HCT116 (cell line): ENCODE data around the gene MPC1. TPM values are rescaled to one million over a fixed set of nuclear protein-coding genes. Genes with fewer than 3 reads are reported as not detected.
A peak's percentile ranks its signal among the peaks of the same experiment; 100 is the strongest.

Experiments
- ATAC-seq: fragments of 200-7000 bp; cut with Tn5 transposase; 2 replicates; pipeline ENCODE4 v1.9.1; 2020; ENCODE audit warnings: mild to moderate bottlenecking, moderate library complexity
- BruUV-seq: library from RNA; stranded (reverse); fragments of 400-500 nt; replicated peaks from 2 replicates; lab custom pipeline; 2021; lab: Mats Ljungman, UMichigan
- CTCF ChIA-PET: fragments of 300-600 bp; sonication (Branson Sonifier 250); formaldehyde crosslinking; loops from one replicate; lab custom pipeline; 2021; ENCODE audit warnings: antibody characterized with exemption; lab: Charles Lee
- POLR2A ChIA-PET: fragments of 300-600, 350-600 bp; sonication (Branson Sonifier 250); formaldehyde crosslinking; loops from one replicate; lab custom pipeline; 2021; ENCODE audit warnings: antibody characterized with exemption; lab: Charles Lee
- RAD21 ChIA-PET, 2 experiments: fragments of 300-600 bp; sonication (Branson Sonifier 250); formaldehyde crosslinking; loops; one replicate each; lab custom pipeline; 2023; ENCODE audit warnings: low total read pairs in 2 of 2; ENCODE audit not compliant: uncharacterized antibody in 2 of 2, unreplicated experiment in 2 of 2, low non-redundant PET in 1 of 2; lab: Charles Lee
- DNase-seq: peaks from one replicate; pipeline ENCODE4 v3.0.0-alpha.2; 2010; ENCODE audit warnings: low read depth, low spot score
- H2AFZ ChIP-seq: fragments of 200-600 bp; shearing (Covaris generic), sonication (generic); 2 replicates; pipeline ENCODE4 v1.6.1; 2017; ENCODE audit warnings: low read depth, mixed run types, mixed read lengths, antibody characterized with exemption, low read length; ENCODE audit not compliant: poor library complexity, severe bottlenecking
- H3K27ac ChIP-seq: 2 replicates; pipeline ENCODE4 v1.5.1; 2012; ENCODE audit warnings: low read depth, low read length
- H3K27me3 ChIP-seq: fragments of 200-600 bp; sonication (generic); 2 replicates; pipeline ENCODE4 v1.6.1; 2016; ENCODE audit warnings: mixed run types, low read length, mixed read lengths; ENCODE audit not compliant: insufficient read depth
- H3K36me3 ChIP-seq, 2 experiments: fragments of 200-500 bp in 1 of 2; fragments of 200-600 bp in 1 of 2; sonication (Bioruptor generic) in 1 of 2; sonication (generic) in 1 of 2; 2 replicates each; pipeline versions ENCODE4 v1.5.1 to v1.6.1; 2014 to 2016; ENCODE audit warnings: low read length in 2 of 2, inconsistent platforms in 1 of 2, mixed read lengths in 1 of 2, mixed run types in 1 of 2; ENCODE audit not compliant: insufficient read depth in 2 of 2, control insufficient read depth in 1 of 2
- H3K4me1 ChIP-seq, 2 experiments: fragments of 200-600 bp in 1 of 2; sonication (generic) in 1 of 2; 2 replicates each; pipeline versions ENCODE4 v1.5.1 to v1.6.1; 2012 to 2017; ENCODE audit warnings: low read length in 2 of 2, inconsistent platforms in 1 of 2, mild to moderate bottlenecking in 1 of 2, mixed read lengths in 1 of 2, mixed run types in 1 of 2, moderate library complexity in 1 of 2; ENCODE audit not compliant: insufficient read depth in 2 of 2, control insufficient read depth in 1 of 2
- H3K4me2 ChIP-seq: fragments of 200-600 bp; sonication (generic); 2 replicates; pipeline ENCODE4 v1.6.1; 2017; ENCODE audit warnings: mixed run types, low read length, mixed read lengths
- H3K4me3 ChIP-seq, 2 experiments: fragments of 200-600 bp in 1 of 2; sonication (generic) in 1 of 2; replicated peaks in 1 of 2; 2 replicates each; pipeline ENCODE4 v1.5.1; 2011 to 2016; ENCODE audit warnings: low read length in 2 of 2, control low read depth in 1 of 2, low read depth in 1 of 2, mild to moderate bottlenecking in 1 of 2, mixed read lengths in 1 of 2, mixed run types in 1 of 2
- H3K79me2 ChIP-seq: fragments of 200-600 bp; sonication (generic); 2 replicates; pipeline ENCODE4 v1.6.1; 2017; ENCODE audit warnings: mild to moderate bottlenecking, mixed run types, low read length, moderate library complexity, mixed read lengths; ENCODE audit not compliant: insufficient read depth
- H3K9ac ChIP-seq: fragments of 200-600 bp; sonication (generic); 2 replicates; pipeline ENCODE4 v1.6.1; 2016; ENCODE audit warnings: low read length, mixed read lengths
- H3K9me2 ChIP-seq: fragments of 200-600 bp; sonication (generic), shearing (Covaris generic); 2 replicates; pipeline ENCODE4 v1.6.1; 2017; ENCODE audit warnings: mixed run types, mild to moderate bottlenecking, moderate library complexity; ENCODE audit not compliant: insufficient read depth
- H3K9me3 ChIP-seq, 2 experiments: fragments of 200-500 bp in 1 of 2; fragments of 200-600 bp in 1 of 2; sonication (Bioruptor generic) in 1 of 2; sonication (generic) in 1 of 2; 2 replicates each; pipeline ENCODE4 v1.6.1; 2014 to 2017; ENCODE audit warnings: low read length in 2 of 2, mixed read lengths in 2 of 2, inconsistent platforms in 1 of 2, low read depth in 1 of 2, mild to moderate bottlenecking in 1 of 2, mixed run types in 1 of 2, moderate library complexity in 1 of 2; ENCODE audit not compliant: control insufficient read depth in 1 of 2, insufficient read depth in 1 of 2
- H4K20me1 ChIP-seq: fragments of 200-600 bp; sonication (generic), shearing (Covaris generic); 2 replicates; pipeline ENCODE4 v1.6.1; 2017; ENCODE audit warnings: mixed run types, mild to moderate bottlenecking, moderate library complexity; ENCODE audit not compliant: insufficient read depth
- CBX3 ChIP-seq: IDR thresholded peaks from 2 replicates; pipeline ENCODE4 v1.6.1; 2012; ENCODE audit warnings: low read depth
- EGR1 ChIP-seq: IDR thresholded peaks from 2 replicates; pipeline ENCODE4 v1.6.1; 2012; ENCODE audit warnings: low read depth
- EZH2 ChIP-seq: fragments of 200-600 bp; sonication (generic); IDR thresholded peaks from 2 replicates; pipeline ENCODE4 v1.6.1; 2017; ENCODE audit warnings: antibody characterized with exemption, mixed run types
- EZH2phosphoT487 ChIP-seq: fragments of 200-600 bp; IDR thresholded peaks from 2 replicates; pipeline ENCODE4 v1.6.1; 2018; ENCODE audit warnings: antibody characterized with exemption, borderline replicate concordance
- FOSL1 ChIP-seq: IDR thresholded peaks from 2 replicates; pipeline ENCODE4 v1.6.1; 2012; ENCODE audit warnings: low read depth
- JUND ChIP-seq: IDR thresholded peaks from 2 replicates; pipeline ENCODE4 v1.6.1; 2012
- POLR2A ChIP-seq: IDR thresholded peaks from 2 replicates; pipeline ENCODE4 v1.7.0; 2011; ENCODE audit warnings: borderline replicate concordance; ENCODE audit not compliant: insufficient read depth, insufficient read length; ENCODE audit errors: extremely low read depth
- POLR2AphosphoS5 ChIP-seq: IDR thresholded peaks from 2 replicates; pipeline ENCODE4 v1.6.1; 2011; ENCODE audit warnings: mild to moderate bottlenecking, low read depth, low read length, moderate library complexity
- SRF ChIP-seq: IDR thresholded peaks from 2 replicates; pipeline ENCODE4 v1.6.1; 2012; ENCODE audit warnings: low read depth
- YY1 ChIP-seq: IDR thresholded peaks from 2 replicates; pipeline ENCODE4 v1.6.1; 2011; ENCODE audit warnings: low read length, low read depth, moderate library complexity, mild to moderate bottlenecking; ENCODE audit not compliant: insufficient replicate concordance; ENCODE audit errors: extremely low read depth
- intact Hi-C: fragments of 100-400 bp; cut with micrococcal nuclease; formaldehyde crosslinking; loops from 2 replicates; pipeline ENCODE4 v1.10.0; 2022
- total RNA-seq: library from RNA; stranded (reverse); gene quantifications from one replicate; pipeline ENCODE4 v1.2.1, GENCODE V29; 2021; ENCODE audit not compliant: unreplicated experiment
- TF ChIP-seq, protein P1 (sequence below): IDR thresholded peaks from 2 replicates; pipeline ENCODE4 v1.6.1; 2011; ENCODE audit warnings: mild to moderate bottlenecking, low read length, moderate library complexity; ENCODE audit not compliant: insufficient replicate concordance; ENCODE audit errors: extremely low read depth
- TF ChIP-seq, protein P2 (sequence below): IDR thresholded peaks from 2 replicates; pipeline ENCODE4 v1.6.1; 2012; ENCODE audit warnings: low read depth

MPC1 gene
- total RNA-seq, 1 experiment from 2014 or later: 15.9 TPM

- ChIA-PET CTCF (no interaction called here), POLR2A (no interaction called here), RAD21 (interaction anchor here in 1 of 2 experiments (0.9 kb wide), 1 partner anchor 82 kb away, joined by 3 read pairs; no protein-coding TSS in a partner anchor)
- H3K27me3 ChIP-seq: no peaks in the 10 kb centered on the region
- intact Hi-C loops: no loop called here
- H2AFZ ChIP-seq: no peak overlapping the region
- H3K4me1 ChIP-seq: peaks cover 0 to 22% of the 10 kb centered on the region in 2 experiments; a peak in 2 of 4 replicates
- H3K4me2 ChIP-seq: peak overlapping the region; percentile 17
- DNase-seq (no peak), ATAC-seq (peak; percentile 86)
- H3K9ac ChIP-seq: no peak overlapping the region
- no peaks in the 10 kb centered on the region for H3K9me2 ChIP-seq
- H3K4me3 ChIP-seq: no peak overlapping the region
- H3K27ac ChIP-seq: no peak overlapping the region
- no peak for TF ChIP-seq YY1
- TF ChIP-seq POLR2AphosphoS5: peak; percentile 21; the same call in 1 of the 2 replicates
- no peaks in the 10 kb centered on the region for H3K9me3 ChIP-seq
- no TSS peak for BruUV-seq
- H4K20me1 ChIP-seq: no peaks in the 10 kb centered on the region
- peaks cover 12% of the 10 kb centered on the region for H3K79me2 ChIP-seq
- peaks cover 5 to 11% of the 10 kb centered on the region in 2 experiments; a peak in 3 of 4 replicates for H3K36me3 ChIP-seq
Observed at GRCh38 chr6:166318649-166319600, 63.8 kb downstream of the MPC1 start.

DNA sequence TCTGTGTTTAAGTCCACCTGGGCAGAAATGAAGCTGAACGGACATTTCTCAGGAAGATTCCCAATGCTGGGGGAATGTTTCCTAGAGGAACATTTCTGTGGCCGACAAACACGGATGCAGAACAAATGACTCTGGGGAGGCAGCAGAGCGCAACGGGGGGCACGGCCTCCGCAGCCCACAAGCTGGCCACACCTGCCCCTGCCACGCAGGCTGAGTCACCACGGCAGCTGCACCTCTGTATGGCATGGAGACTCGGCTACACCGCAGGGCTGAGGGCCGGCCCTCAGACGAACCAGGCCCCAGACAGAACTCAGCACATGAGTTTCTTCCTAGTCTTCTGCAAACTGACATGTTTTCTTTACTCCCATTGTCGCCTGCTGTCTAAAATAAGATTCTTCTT is 64.5 kb downstream of the MPC1 start:
- ChIA-PET CTCF (no interaction called here), RAD21 (interaction anchor here in 1 of 2 experiments (0.9 kb wide), 1 partner anchor 82 kb away, joined by 3 read pairs; no protein-coding TSS in a partner anchor), POLR2A (no interaction called here)
- intact Hi-C loops: no loop called here
- H3K27ac ChIP-seq: no peak overlapping the region
- ATAC-seq (peak; percentile 63), DNase-seq (no peak)
- no peaks in the 10 kb centered on the region for H4K20me1 ChIP-seq
- BruUV-seq: no TSS peak
- H3K36me3 ChIP-seq: peaks cover under 1 to 9% of the 10 kb centered on the region in 2 experiments; a peak in 2 of 4 replicates
- H3K27me3 ChIP-seq: no peaks in the 10 kb centered on the region
- no peaks in the 10 kb centered on the region for H3K9me3 ChIP-seq
- H3K79me2 ChIP-seq: peaks cover 5% of the 10 kb centered on the region
- no peak overlapping the region for H2AFZ ChIP-seq
- peak overlapping the region; percentile 17; the same call in 1 of the 2 replicates for H3K4me2 ChIP-seq
- H3K9ac ChIP-seq: no peak overlapping the region
- H3K4me1 ChIP-seq: peaks cover 0 to 22% of the 10 kb centered on the region in 2 experiments; a peak in 2 of 4 replicates
- no peaks in the 10 kb centered on the region for H3K9me2 ChIP-seq
- H3K4me3 ChIP-seq: no peak overlapping the region
- TF ChIP-seq FOSL1: no peak
- no peak for TF ChIP-seq POLR2AphosphoS5
- TF ChIP-seq, protein P1, sequence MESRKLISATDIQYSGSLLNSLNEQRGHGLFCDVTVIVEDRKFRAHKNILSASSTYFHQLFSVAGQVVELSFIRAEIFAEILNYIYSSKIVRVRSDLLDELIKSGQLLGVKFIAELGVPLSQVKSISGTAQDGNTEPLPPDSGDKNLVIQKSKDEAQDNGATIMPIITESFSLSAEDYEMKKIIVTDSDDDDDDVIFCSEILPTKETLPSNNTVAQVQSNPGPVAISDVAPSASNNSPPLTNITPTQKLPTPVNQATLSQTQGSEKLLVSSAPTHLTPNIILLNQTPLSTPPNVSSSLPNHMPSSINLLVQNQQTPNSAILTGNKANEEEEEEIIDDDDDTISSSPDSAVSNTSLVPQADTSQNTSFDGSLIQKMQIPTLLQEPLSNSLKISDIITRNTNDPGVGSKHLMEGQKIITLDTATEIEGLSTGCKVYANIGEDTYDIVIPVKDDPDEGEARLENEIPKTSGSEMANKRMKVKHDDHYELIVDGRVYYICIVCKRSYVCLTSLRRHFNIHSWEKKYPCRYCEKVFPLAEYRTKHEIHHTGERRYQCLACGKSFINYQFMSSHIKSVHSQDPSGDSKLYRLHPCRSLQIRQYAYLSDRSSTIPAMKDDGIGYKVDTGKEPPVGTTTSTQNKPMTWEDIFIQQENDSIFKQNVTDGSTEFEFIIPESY: no peak
- TF ChIP-seq EGR1: no peak
- no peak for TF ChIP-seq SRF
- TF ChIP-seq, protein P2, sequence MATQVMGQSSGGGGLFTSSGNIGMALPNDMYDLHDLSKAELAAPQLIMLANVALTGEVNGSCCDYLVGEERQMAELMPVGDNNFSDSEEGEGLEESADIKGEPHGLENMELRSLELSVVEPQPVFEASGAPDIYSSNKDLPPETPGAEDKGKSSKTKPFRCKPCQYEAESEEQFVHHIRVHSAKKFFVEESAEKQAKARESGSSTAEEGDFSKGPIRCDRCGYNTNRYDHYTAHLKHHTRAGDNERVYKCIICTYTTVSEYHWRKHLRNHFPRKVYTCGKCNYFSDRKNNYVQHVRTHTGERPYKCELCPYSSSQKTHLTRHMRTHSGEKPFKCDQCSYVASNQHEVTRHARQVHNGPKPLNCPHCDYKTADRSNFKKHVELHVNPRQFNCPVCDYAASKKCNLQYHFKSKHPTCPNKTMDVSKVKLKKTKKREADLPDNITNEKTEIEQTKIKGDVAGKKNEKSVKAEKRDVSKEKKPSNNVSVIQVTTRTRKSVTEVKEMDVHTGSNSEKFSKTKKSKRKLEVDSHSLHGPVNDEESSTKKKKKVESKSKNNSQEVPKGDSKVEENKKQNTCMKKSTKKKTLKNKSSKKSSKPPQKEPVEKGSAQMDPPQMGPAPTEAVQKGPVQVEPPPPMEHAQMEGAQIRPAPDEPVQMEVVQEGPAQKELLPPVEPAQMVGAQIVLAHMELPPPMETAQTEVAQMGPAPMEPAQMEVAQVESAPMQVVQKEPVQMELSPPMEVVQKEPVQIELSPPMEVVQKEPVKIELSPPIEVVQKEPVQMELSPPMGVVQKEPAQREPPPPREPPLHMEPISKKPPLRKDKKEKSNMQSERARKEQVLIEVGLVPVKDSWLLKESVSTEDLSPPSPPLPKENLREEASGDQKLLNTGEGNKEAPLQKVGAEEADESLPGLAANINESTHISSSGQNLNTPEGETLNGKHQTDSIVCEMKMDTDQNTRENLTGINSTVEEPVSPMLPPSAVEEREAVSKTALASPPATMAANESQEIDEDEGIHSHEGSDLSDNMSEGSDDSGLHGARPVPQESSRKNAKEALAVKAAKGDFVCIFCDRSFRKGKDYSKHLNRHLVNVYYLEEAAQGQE: no peak
- TF ChIP-seq JUND: no peak
- no peak for TF ChIP-seq EZH2
- TF ChIP-seq POLR2A: no peak
- no peak for TF ChIP-seq YY1
- TF ChIP-seq EZH2phosphoT487: no peak
- no peak for TF ChIP-seq CBX3
